HG03575 (cell line): Measurements from ENCODE around the gene FAM43B.
"Not testable (repeated sequence)": the region's sequence is repeated elsewhere in the genome, so short reads cannot be mapped to it uniquely, and the experiment has no call there.

ENCODE experiments used
- ATAC-seq: cut with Tn5 transposase; IDR thresholded peaks from one replicate; pipeline ENCODE4 v1.9.1; 2021; ENCODE audit not compliant: unreplicated experiment, insufficient number of reproducible peaks, low FRiP score; ENCODE audit errors: extremely low read depth

The FAM43B gene

GRCh38 chr1:20551945-20552727 lies at the start of gene FAM43B:
Gene FAM43B (plus strand): TSS chr1:20552573. CDS start chr1:20552974, 401 bp downstream.
- no peak for ATAC-seq

- no peak for ATAC-seq
These were observed 46.9 kb upstream of the FAM43B start for GRCh38 chr1:20505488-20505887.

GRCh38 chr1:20507248-20507563 lies 45.2 kb upstream of the FAM43B start:
- no peak for ATAC-seq

GRCh38 chr1:20507564-20508410 lies 44.6 kb upstream of the FAM43B start, which contains the start of gene MUL1:
Gene MUL1 (minus strand): TSS chr1:20508151. CDS start chr1:20508024, 127 bp downstream.
- ATAC-seq = no peak

- no peak for ATAC-seq
These were observed 44.0 kb upstream of the FAM43B start for GRCh38 chr1:20508411-20508771.

- ATAC-seq = no peak
These were observed 40.6 kb upstream of the FAM43B start for GRCh38 chr1:20511518-20512428.

GRCh38 chr1:20519609-20520262 lies 32.6 kb upstream of the FAM43B start:
- not testable (repeated sequence) for ATAC-seq

GRCh38 chr1:20521960-20522861 lies 30.2 kb upstream of the FAM43B start:
- no peak for ATAC-seq

GRCh38 chr1:20526267-20526666 lies 26.1 kb upstream of the FAM43B start:
- no peak for ATAC-seq

GRCh38 chr1:20528221-20528620 lies 24.2 kb upstream of the FAM43B start:
- ATAC-seq = no peak

GRCh38 chr1:20530306-20530705 lies 22.1 kb upstream of the FAM43B start:
- no peak for ATAC-seq

- ATAC-seq = no peak
These were observed 21.5 kb upstream of the FAM43B start for GRCh38 chr1:20530901-20531300.

GRCh38 chr1:20533635-20534034 lies 18.7 kb upstream of the FAM43B start:
- no peak for ATAC-seq

GRCh38 chr1:20534659-20535417 lies 17.5 kb upstream of the FAM43B start:
- no peak for ATAC-seq

- ATAC-seq = no peak
These were observed 14.1 kb upstream of the FAM43B start for GRCh38 chr1:20538227-20538626.

GRCh38 chr1:20538760-20539551 lies 13.4 kb upstream of the FAM43B start:
- ATAC-seq = no peak
